Activated T-helper 1 cell treated with anti-CD3 and anti-CD28 coated beads, Interleukin-12 subunit alpha, Interleukin-12 subunit beta, Interleukin-2, Interleukin-4 antibody, amounts not matched to agents 30 ng/mL and 10 ng/mL and 1 ng/mL, durations not matched to agents 14 hours and 24 hours and 36 hours (primary cell): ENCODE results near the gene COX4I1. TPM values are rescaled to one million over a fixed set of nuclear protein-coding genes. Genes with fewer than 3 reads are reported as not detected.
"Not testable (repeated sequence)": the region's sequence is repeated elsewhere in the genome, so short reads cannot be mapped to it uniquely, and the experiment has no call there.

Experiments
- DNase-seq: peaks from one replicate; pipeline ENCODE4 v3.0.0; 2021; ENCODE audit warnings: low spot score
- H3K27ac Mint-ChIP-seq: one replicate; pipeline ENCODE4 v1.8.0; 2021; ENCODE audit warnings: mild to moderate bottlenecking, mixed read lengths
- H3K27me3 Mint-ChIP-seq: one replicate; pipeline ENCODE4 v1.8.0; 2022; ENCODE audit warnings: mild to moderate bottlenecking, moderate library complexity, mixed read lengths; ENCODE audit not compliant: insufficient read depth
- H3K36me3 Mint-ChIP-seq: one replicate; pipeline ENCODE4 v1.8.0; 2021; ENCODE audit warnings: low read depth, mixed read lengths
- H3K4me1 Mint-ChIP-seq: one replicate; pipeline ENCODE4 v1.8.0; 2021; ENCODE audit warnings: low read depth, mixed read lengths
- H3K4me3 Mint-ChIP-seq: one replicate; pipeline ENCODE4 v1.8.0; 2021; ENCODE audit warnings: mild to moderate bottlenecking, moderate library complexity, mixed read lengths
- H3K9me3 Mint-ChIP-seq: one replicate; pipeline ENCODE4 v1.8.0; 2021; ENCODE audit warnings: mixed read lengths
- intact Hi-C: fragments of 100-400 bp; cut with micrococcal nuclease; formaldehyde crosslinking; loops from one replicate; pipeline ENCODE4 v1.15.1; 2024
- total RNA-seq: library from RNA; stranded (reverse); gene quantifications from 2 replicates; pipeline ENCODE4 v1.2.3, GENCODE V29; 2022

The COX4I1 gene
- total RNA-seq, 1 donor from 2014 or later, result 558 TPM

DNA sequence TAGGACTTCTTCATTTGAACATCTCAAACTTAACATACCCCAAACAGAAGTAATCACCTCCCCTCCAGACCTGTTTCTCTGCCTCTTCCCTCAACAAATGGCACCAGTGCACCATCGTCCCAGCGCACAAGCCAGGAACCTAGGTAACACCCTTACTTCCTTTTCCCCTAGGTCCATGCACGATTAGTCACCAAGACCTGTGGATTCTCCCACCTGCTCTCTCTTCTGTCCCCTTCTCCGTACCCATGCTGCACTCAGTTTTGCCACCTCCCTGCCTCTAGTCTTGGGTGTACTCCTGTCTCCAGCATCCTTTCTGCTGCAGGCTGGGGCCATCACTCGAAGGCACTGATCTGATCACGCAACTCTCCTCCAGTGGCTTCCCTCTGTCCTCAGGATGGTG is 3.3 kb upstream of the COX4I1 start:
- no peak for DNase-seq
- H3K4me3 Mint-ChIP-seq, result peak overlapping the region; percentile 17
- H3K27me3 Mint-ChIP-seq, result no peaks in the 10 kb centered on the region
- H3K27ac Mint-ChIP-seq, result no peak overlapping the region
- H3K9me3 Mint-ChIP-seq, result no peaks in the 10 kb centered on the region
- peaks cover 30% of the 10 kb centered on the region for H3K4me1 Mint-ChIP-seq
- intact Hi-C loops, result loop anchor here (5.0 kb wide), 3 partner anchors 239 to 1989 kb away; partner anchors contain the start of genes HSBP1 and ZDHHC7
- H3K36me3 Mint-ChIP-seq, result peaks cover 43% of the 10 kb centered on the region

- intact Hi-C loops, result loop anchor here (5.0 kb wide), 3 partner anchors 239 to 1989 kb away; partner anchors contain the start of genes HSBP1 and ZDHHC7
- Mint-ChIP-seq H3K36me3 (peaks cover 44% of the 10 kb centered on the region), H3K9me3 (no peaks in the 10 kb centered on the region), H3K4me1 (peaks cover 34% of the 10 kb centered on the region), H3K4me3 (no peak overlapping the region), H3K27ac (no peak overlapping the region), H3K27me3 (no peaks in the 10 kb centered on the region)
- DNase-seq, result no peak
Observed at GRCh38 chr16:85796599-85796998, 2.9 kb upstream of the COX4I1 start.

GRCh38 chr16:85798283-85798776 is 1.2 kb upstream of the COX4I1 start:
- H3K4me1 Mint-ChIP-seq, result peaks cover 49% of the 10 kb centered on the region
- no peaks in the 10 kb centered on the region for H3K27me3 Mint-ChIP-seq
- intact Hi-C loops, result loop anchor here (5.0 kb wide), 3 partner anchors 241 to 1991 kb away; partner anchors contain the start of genes HSBP1 and ZDHHC7
- DNase-seq, result no peak
- no peaks in the 10 kb centered on the region for H3K9me3 Mint-ChIP-seq
- peaks cover 46% of the 10 kb centered on the region for H3K36me3 Mint-ChIP-seq
- H3K4me3 Mint-ChIP-seq, result peak overlapping the region; percentile 90
- H3K27ac Mint-ChIP-seq, result peak overlapping the region; percentile 76

GRCh38 chr16:85798901-85799496 is 496 bp upstream of the COX4I1 start:
- intact Hi-C loops, result loop anchor here (1.0 to 5.0 kb wide), 4 partner anchors 110 to 1992 kb away; partner anchors contain the start of genes HSBP1 and ZDHHC7
- Mint-ChIP-seq H3K27ac (peak overlapping the region; percentile 94), H3K9me3 (no peaks in the 10 kb centered on the region), H3K4me1 (peaks cover 56% of the 10 kb centered on the region), H3K27me3 (no peaks in the 10 kb centered on the region), H3K4me3 (peak overlapping the region; percentile 92), H3K36me3 (peaks cover 50% of the 10 kb centered on the region)
- DNase-seq, result peak; percentile 24

DNA sequence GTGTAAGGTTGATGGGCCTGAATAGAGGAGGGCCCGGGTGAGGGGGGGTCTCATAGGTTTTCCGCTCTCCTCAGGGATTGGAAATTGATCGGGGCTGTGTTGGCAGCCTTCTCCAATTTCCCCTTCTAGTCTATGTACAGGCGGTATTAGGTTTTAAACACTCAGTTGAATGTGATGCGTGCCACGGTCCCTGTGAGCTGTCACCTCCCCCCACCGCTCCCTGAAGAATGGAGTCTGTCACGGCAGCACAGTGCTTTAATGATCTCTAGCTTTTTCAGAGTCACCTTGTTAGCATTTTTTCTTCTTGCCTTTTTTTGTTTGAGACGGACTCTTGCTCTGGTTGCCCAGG is 800 bp downstream of the COX4I1 start:
- Mint-ChIP-seq H3K36me3 (peaks cover 54% of the 10 kb centered on the region), H3K9me3 (no peaks in the 10 kb centered on the region), H3K27me3 (no peaks in the 10 kb centered on the region), H3K4me1 (peaks cover 57% of the 10 kb centered on the region), H3K27ac (peak overlapping the region; percentile 96), H3K4me3 (peak overlapping the region; percentile 91)
- DNase-seq, result no peak
- intact Hi-C loops, result no loop called here

DNA sequence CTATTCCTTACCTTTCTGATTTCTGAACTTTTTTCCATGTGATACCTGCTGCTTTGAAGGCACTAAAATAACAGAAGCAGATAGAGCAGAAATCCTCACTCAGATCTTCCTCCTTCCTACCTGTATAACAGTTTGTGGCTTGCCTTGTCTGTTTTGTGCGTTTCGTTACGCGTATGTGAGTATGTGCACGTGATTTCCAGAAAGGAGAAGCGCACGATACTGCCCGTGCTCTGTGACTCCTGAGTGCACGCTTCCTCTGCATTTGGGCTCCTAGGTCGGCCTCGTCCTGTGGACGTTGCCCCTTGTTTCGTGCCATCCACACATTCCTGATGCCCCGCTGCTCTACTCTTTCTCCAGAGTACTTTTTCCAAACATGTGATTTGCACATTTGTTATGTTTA is 4.1 kb downstream of the COX4I1 start:
- H3K36me3 Mint-ChIP-seq, result peaks cover 56% of the 10 kb centered on the region
- H3K27me3 Mint-ChIP-seq, result no peaks in the 10 kb centered on the region
- intact Hi-C loops, result no loop called here
- H3K4me3 Mint-ChIP-seq, result no peak overlapping the region
- H3K9me3 Mint-ChIP-seq, result no peaks in the 10 kb centered on the region
- peaks cover 37% of the 10 kb centered on the region for H3K4me1 Mint-ChIP-seq
- no peak for DNase-seq
- H3K27ac Mint-ChIP-seq, result no peak overlapping the region

GRCh38 chr16:85805442-85806045 is 6.0 kb downstream of the COX4I1 start:
- Mint-ChIP-seq H3K9me3 (no peaks in the 10 kb centered on the region), H3K27me3 (no peaks in the 10 kb centered on the region), H3K27ac (no peak overlapping the region), H3K36me3 (peaks cover 50% of the 10 kb centered on the region), H3K4me3 (no peak overlapping the region), H3K4me1 (peaks cover 31% of the 10 kb centered on the region)
- intact Hi-C loops, result no loop called here
- no peak for DNase-seq

DNA sequence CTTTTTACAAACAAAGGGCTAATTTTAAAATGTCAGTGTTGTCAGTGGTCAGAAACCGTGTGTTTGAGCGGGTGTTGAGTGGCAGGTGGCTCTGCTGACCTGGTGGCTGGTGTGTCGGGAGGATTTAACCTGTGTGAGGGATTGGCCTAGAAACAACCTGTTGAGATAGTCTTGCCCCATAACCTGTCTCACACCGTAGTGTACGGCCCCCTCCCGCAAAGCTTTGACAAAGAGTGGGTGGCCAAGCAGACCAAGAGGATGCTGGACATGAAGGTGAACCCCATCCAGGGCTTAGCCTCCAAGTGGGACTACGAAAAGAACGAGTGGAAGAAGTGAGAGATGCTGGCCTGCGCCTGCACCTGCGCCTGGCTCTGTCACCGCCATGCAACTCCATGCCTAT is 7.0 kb downstream of the COX4I1 start:
- no peak overlapping the region for H3K4me3 Mint-ChIP-seq
- intact Hi-C loops, result no loop called here
- no peaks in the 10 kb centered on the region for H3K27me3 Mint-ChIP-seq
- DNase-seq, result no peak
- no peak overlapping the region for H3K27ac Mint-ChIP-seq
- H3K4me1 Mint-ChIP-seq, result peaks cover 23% of the 10 kb centered on the region
- peaks cover 47% of the 10 kb centered on the region for H3K36me3 Mint-ChIP-seq
- H3K9me3 Mint-ChIP-seq, result no peaks in the 10 kb centered on the region

DNA sequence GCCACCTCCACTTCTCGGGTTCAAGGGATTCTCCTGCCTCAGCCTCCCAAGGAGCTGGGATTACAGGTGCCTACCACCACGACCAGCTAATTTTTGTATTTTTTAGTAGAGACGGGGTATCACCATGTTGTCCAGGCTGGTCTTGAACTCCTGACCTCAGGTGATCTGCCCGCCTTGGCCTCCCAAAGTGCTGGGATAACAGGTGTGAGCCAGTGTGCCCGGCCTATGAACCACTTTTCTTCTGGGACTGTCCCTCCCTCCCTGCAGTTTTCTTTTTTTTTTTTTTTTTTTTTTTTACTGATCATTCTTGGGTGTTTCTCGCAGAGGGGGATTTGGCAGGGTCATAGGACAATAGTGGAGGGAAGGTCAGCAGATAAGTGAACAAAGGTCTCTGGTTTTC is 7.8 kb downstream of the COX4I1 start:
- DNase-seq, H3K27ac Mint-ChIP-seq, intact Hi-C loops, H3K9me3 Mint-ChIP-seq, H3K27me3 Mint-ChIP-seq, H3K4me3 Mint-ChIP-seq: not testable (repeated sequence)
- peaks cover 17% of the 10 kb centered on the region for H3K4me1 Mint-ChIP-seq
- peaks cover 39% of the 10 kb centered on the region for H3K36me3 Mint-ChIP-seq

GRCh38 chr16:85808104-85808503 is 8.6 kb downstream of the COX4I1 start:
- H3K9me3 Mint-ChIP-seq, intact Hi-C loops, H3K27ac Mint-ChIP-seq, DNase-seq, H3K27me3 Mint-ChIP-seq, H3K4me3 Mint-ChIP-seq: not testable (repeated sequence)
- Mint-ChIP-seq H3K4me1 (peaks cover 10% of the 10 kb centered on the region), H3K36me3 (peaks cover 33% of the 10 kb centered on the region)

DNA sequence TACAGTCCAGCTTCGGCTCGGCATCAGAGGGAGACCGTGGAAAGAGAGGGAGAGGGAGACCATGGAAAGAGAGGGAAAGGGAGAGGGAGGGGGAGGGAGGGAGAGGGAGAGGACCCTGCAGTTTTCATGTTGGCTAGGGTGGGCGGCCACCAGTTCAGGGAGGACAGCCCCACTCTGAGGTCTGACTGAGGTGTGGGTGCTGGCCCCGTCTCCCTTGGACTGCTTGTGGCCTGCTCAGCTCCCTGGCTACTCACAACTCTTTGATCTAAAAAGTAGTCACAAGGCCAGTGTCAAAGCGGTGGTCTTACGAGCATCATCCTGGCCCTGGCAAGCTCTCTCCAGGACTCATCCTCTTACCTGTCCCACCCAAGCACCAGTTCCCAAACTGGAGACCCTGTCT is 9.4 kb downstream of the COX4I1 start:
- Mint-ChIP-seq H3K27ac (no peak overlapping the region), H3K4me1 (peaks cover 2% of the 10 kb centered on the region), H3K9me3 (no peaks in the 10 kb centered on the region), H3K4me3 (no peak overlapping the region), H3K36me3 (peaks cover 25% of the 10 kb centered on the region), H3K27me3 (peaks cover 7% of the 10 kb centered on the region)
- no peak for DNase-seq
- intact Hi-C loops, result no loop called here

DNA sequence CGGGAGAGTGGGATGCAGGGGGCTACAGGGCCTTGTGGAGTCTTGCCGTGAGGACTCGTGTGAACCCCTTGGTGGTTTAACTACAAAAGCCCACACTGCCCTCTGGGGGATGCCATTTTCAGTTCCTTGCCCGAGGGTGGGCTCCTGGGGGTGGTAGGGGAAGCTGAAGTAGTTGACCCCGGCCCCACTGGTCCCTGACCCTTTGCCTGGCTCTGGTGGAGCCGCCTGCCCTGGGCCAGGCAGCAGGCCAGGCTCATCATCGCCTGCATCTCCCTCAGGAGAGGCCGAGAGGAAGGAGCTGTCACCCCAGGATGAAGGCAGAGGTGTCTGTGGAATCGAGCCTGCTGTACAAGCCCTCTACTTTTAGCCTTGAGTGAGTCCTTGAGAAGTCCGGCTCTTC is 10.2 kb downstream of the COX4I1 start:
- intact Hi-C loops, result no loop called here
- H3K27ac Mint-ChIP-seq, result no peak overlapping the region
- peaks cover 7% of the 10 kb centered on the region for H3K27me3 Mint-ChIP-seq
- H3K36me3 Mint-ChIP-seq, result peaks cover 21% of the 10 kb centered on the region
- H3K4me3 Mint-ChIP-seq, result no peak overlapping the region
- no peak for DNase-seq
- H3K9me3 Mint-ChIP-seq, result no peaks in the 10 kb centered on the region
- no peaks in the 10 kb centered on the region for H3K4me1 Mint-ChIP-seq

- intact Hi-C loops, result no loop called here
- no peak overlapping the region for H3K27ac Mint-ChIP-seq
- no peak for DNase-seq
- peaks cover 8% of the 10 kb centered on the region for H3K27me3 Mint-ChIP-seq
- H3K4me3 Mint-ChIP-seq, result no peak overlapping the region
- H3K4me1 Mint-ChIP-seq, result no peaks in the 10 kb centered on the region
- H3K36me3 Mint-ChIP-seq, result peaks cover 16% of the 10 kb centered on the region
- H3K9me3 Mint-ChIP-seq, result no peaks in the 10 kb centered on the region
Observed at GRCh38 chr16:85810097-85810741, 10.7 kb downstream of the COX4I1 start.
